SK-N-MC (cell line): ENCODE data around the gene MYB.

Source experiments
- EZH2 ChIP-seq: fragments of 200-600 bp; sonication (generic); IDR thresholded peaks from one replicate; pipeline ENCODE4 v1.6.1; 2017; ENCODE audit warnings: antibody characterized with exemption
- FOXP2 ChIP-seq: optimal IDR thresholded peaks from 2 replicates; pipeline ENCODE3; 2011; ENCODE audit warnings: mild to moderate bottlenecking, moderate library complexity; ENCODE audit not compliant: insufficient read depth; ENCODE audit errors: extremely low read length, control extremely low read depth
- POLR2AphosphoS5 ChIP-seq: IDR thresholded peaks from 2 replicates; pipeline ENCODE4 v1.6.1; 2012; ENCODE audit warnings: mild to moderate bottlenecking, low read depth, low read length, borderline replicate concordance

DNA sequence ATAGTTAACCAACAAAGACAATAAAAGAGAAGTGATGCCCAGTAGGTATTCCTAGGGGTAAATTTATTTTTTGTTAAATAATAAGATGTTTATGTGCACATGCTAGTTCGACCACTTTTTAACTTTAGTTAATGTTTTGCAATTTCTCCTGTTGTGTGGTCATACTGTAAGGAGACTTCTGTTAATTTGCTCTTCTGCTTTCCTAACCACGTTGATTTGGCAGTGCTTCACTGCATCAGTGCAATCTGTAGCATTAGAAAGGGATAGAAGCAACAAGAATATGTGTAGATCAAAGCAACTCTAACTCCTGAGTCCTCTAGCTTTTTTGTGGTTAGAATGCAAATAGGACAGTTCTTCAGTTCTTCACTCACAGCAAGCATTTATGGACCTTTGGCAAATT, 13.9 kb downstream of the MYB start:
- TF ChIP-seq POLR2AphosphoS5 (no peak), EZH2 (no peak), FOXP2 (no peak)
